SK-N-SH treated with all-trans-retinoic acid at 6 μM for 48 hours (cell line): ENCODE measurements around the gene IFITM2.

Source experiments
- ATAC-seq: fragments of 200-7000 bp; cut with Tn5 transposase; 3 replicates; pipeline ENCODE4 v1.9.1; 2020; ENCODE audit warnings: mild to moderate bottlenecking, moderate library complexity
- ARNTL ChIP-seq: fragments of 450-650 bp; formaldehyde crosslinking; IDR thresholded peaks from 2 replicates; pipeline ENCODE4 v1.5.0; 2020; ENCODE audit warnings: low read depth, mild to moderate bottlenecking, moderate library complexity, borderline replicate concordance
- BACH2 ChIP-seq: fragments of 250-450 bp; sonication (Bioruptor Pico); IDR thresholded peaks from 2 replicates; pipeline ENCODE4 v1.9.0; 2021; ENCODE audit warnings: mild to moderate bottlenecking, borderline replicate concordance
- CSDC2 ChIP-seq: fragments of 250-450 bp; sonication (Bioruptor Pico); IDR thresholded peaks from 2 replicates; pipeline ENCODE4 v1.5.0; 2020; ENCODE audit warnings: mild to moderate bottlenecking, moderate library complexity
- CSRNP3 ChIP-seq: fragments of 250-450 bp; sonication (Bioruptor Pico); IDR thresholded peaks from 2 replicates; pipeline ENCODE4 v1.5.1; 2021; ENCODE audit warnings: mild to moderate bottlenecking, moderate library complexity
- ESRRG ChIP-seq: fragments of 250-450 bp; sonication (Bioruptor Pico); IDR thresholded peaks from 2 replicates; pipeline ENCODE4 v1.6.1; 2021; ENCODE audit warnings: mild to moderate bottlenecking
- GLIS3 ChIP-seq: fragments of 250-450 bp; sonication (Bioruptor Pico); IDR thresholded peaks from 2 replicates; pipeline ENCODE4 v1.5.0; 2020; ENCODE audit warnings: mild to moderate bottlenecking, moderate library complexity
- ISL1 ChIP-seq: fragments of 250-450 bp; sonication (Bioruptor Pico); IDR thresholded peaks from 2 replicates; pipeline ENCODE4 v2.1.2; 2022; ENCODE audit warnings: mild to moderate bottlenecking, moderate library complexity
- OSR1 ChIP-seq: fragments of 250-450 bp; sonication (Bioruptor Pico); IDR thresholded peaks from 2 replicates; pipeline ENCODE4 v1.8.0; 2022; ENCODE audit warnings: moderate library complexity, mild to moderate bottlenecking, inconsistent platforms
- PATZ1 ChIP-seq: fragments of 250-450 bp; sonication (Bioruptor Pico); IDR thresholded peaks from 2 replicates; pipeline ENCODE4 v1.8.0; 2020; ENCODE audit warnings: mild to moderate bottlenecking, moderate library complexity, borderline replicate concordance
- POU6F1 ChIP-seq: fragments of 250-450 bp; sonication (Bioruptor Pico); IDR thresholded peaks from 2 replicates; pipeline ENCODE4 v1.8.0; 2021; ENCODE audit warnings: low read depth, mild to moderate bottlenecking, moderate library complexity, borderline replicate concordance
- PPARA ChIP-seq: fragments of 250-450 bp; sonication (Bioruptor Pico); IDR thresholded peaks from 2 replicates; pipeline ENCODE4 v1.5.0; 2020; ENCODE audit warnings: mild to moderate bottlenecking, borderline replicate concordance
- RARB ChIP-seq: fragments of 250-450 bp; sonication (Bioruptor Pico); IDR thresholded peaks from 2 replicates; pipeline ENCODE4 v1.8.0; 2021; ENCODE audit warnings: mild to moderate bottlenecking, moderate library complexity
- SNAI2 ChIP-seq: fragments of 250-450 bp; sonication (Bioruptor Pico); IDR thresholded peaks from 2 replicates; pipeline ENCODE4 v1.5.0; 2020; ENCODE audit warnings: mild to moderate bottlenecking, moderate library complexity
- TCF4 ChIP-seq: fragments of 250-450 bp; sonication (Bioruptor Pico); IDR thresholded peaks from 2 replicates; pipeline ENCODE4 v1.8.0; 2021; ENCODE audit warnings: mild to moderate bottlenecking, moderate library complexity, borderline replicate concordance
- TOX ChIP-seq: fragments of 250-450 bp; sonication (Bioruptor Pico); IDR thresholded peaks from 2 replicates; pipeline ENCODE4 v1.8.0; 2021; ENCODE audit warnings: mild to moderate bottlenecking, moderate library complexity, borderline replicate concordance
- TSHZ2 ChIP-seq: fragments of 250-450 bp; sonication (Bioruptor Pico); IDR thresholded peaks from 2 replicates; pipeline ENCODE4 v1.5.0; 2020; ENCODE audit warnings: mild to moderate bottlenecking, moderate library complexity
- ZC3H10 ChIP-seq: fragments of 250-450 bp; sonication (Bioruptor Pico); IDR thresholded peaks from 2 replicates; pipeline ENCODE4 v1.5.1; 2021; ENCODE audit warnings: mild to moderate bottlenecking, moderate library complexity
- ZFP3 ChIP-seq: fragments of 250-450 bp; sonication (Bioruptor Pico); IDR thresholded peaks from 2 replicates; pipeline ENCODE4 v1.5.0; 2020; ENCODE audit warnings: mild to moderate bottlenecking, moderate library complexity
- ZFP30 ChIP-seq: fragments of 450-650 bp; formaldehyde crosslinking; IDR thresholded peaks from 2 replicates; pipeline ENCODE4 v1.5.0; 2022; ENCODE audit warnings: mild to moderate bottlenecking, moderate library complexity
- ZNF565 ChIP-seq: fragments of 450-650 bp; formaldehyde crosslinking; conservative IDR thresholded peaks from 2 replicates; pipeline ENCODE4 v1.5.0; 2020; ENCODE audit warnings: low read depth, mild to moderate bottlenecking, moderate library complexity
- ZNF70 ChIP-seq: fragments of 450-650 bp; formaldehyde crosslinking; IDR thresholded peaks from 2 replicates; pipeline ENCODE4 v1.5.0; 2020; ENCODE audit warnings: mild to moderate bottlenecking, moderate library complexity
- ZNF8 ChIP-seq: fragments of 450-650 bp; formaldehyde crosslinking; IDR thresholded peaks from 2 replicates; pipeline ENCODE4 v1.5.0; 2020; ENCODE audit warnings: mild to moderate bottlenecking, moderate library complexity

Gene IFITM2

GRCh38 chr11:298406-299065, 9.1 kb upstream of the IFITM2 start (continued):
- TF ChIP-seq TSHZ2 (CRISPR knock-in tag), result no peak
- TF ChIP-seq ISL1 (CRISPR knock-in tag), result no peak

GRCh38 chr11:299081-299891, 8.3 kb upstream of the IFITM2 start, which contains the start of gene IFITM5:
Gene IFITM5, minus strand, starts transcription at chr11:299526. Its CDS starts 36 bp downstream, at chr11:299490.
- no peak for ATAC-seq
- TF ChIP-seq ZFP30 (CRISPR knock-in tag), result no peak
- TF ChIP-seq ZNF70 (CRISPR knock-in tag), result no peak
- no peak for TF ChIP-seq ZFP3
- no peak for TF ChIP-seq ISL1 (CRISPR knock-in tag)
- no peak for TF ChIP-seq TSHZ2 (CRISPR knock-in tag)
- TF ChIP-seq PPARA (CRISPR knock-in tag), result no peak
- TF ChIP-seq CSRNP3 (CRISPR knock-in tag), result no peak
- TF ChIP-seq TOX, result no peak
- TF ChIP-seq ZNF8 (CRISPR knock-in tag), result no peak
- TF ChIP-seq GLIS3 (CRISPR knock-in tag), result no peak
- no peak for TF ChIP-seq ZNF565
- TF ChIP-seq TCF4, result no peak
- no peak for TF ChIP-seq OSR1 (CRISPR knock-in tag)
- TF ChIP-seq ARNTL (CRISPR knock-in tag), result no peak
- TF ChIP-seq SNAI2 (CRISPR knock-in tag), result no peak
- no peak for TF ChIP-seq POU6F1 (CRISPR knock-in tag)

GRCh38 chr11:299951-300735, 7.5 kb upstream of the IFITM2 start:
- no peak for TF ChIP-seq ZNF70 (CRISPR knock-in tag)
- TF ChIP-seq TCF4, result no peak
- TF ChIP-seq ESRRG (CRISPR knock-in tag), result no peak
- TF ChIP-seq ISL1 (CRISPR knock-in tag), result no peak
- TF ChIP-seq CSDC2 (CRISPR knock-in tag), result no peak
- no peak for TF ChIP-seq RARB (CRISPR knock-in tag)
- no peak for TF ChIP-seq ZFP30 (CRISPR knock-in tag)
- TF ChIP-seq ZNF8 (CRISPR knock-in tag), result no peak
- no peak for TF ChIP-seq PATZ1 (CRISPR knock-in tag)
- TF ChIP-seq SNAI2 (CRISPR knock-in tag), result no peak
- no peak for TF ChIP-seq GLIS3 (CRISPR knock-in tag)
- no peak for TF ChIP-seq ARNTL (CRISPR knock-in tag)
- TF ChIP-seq POU6F1 (CRISPR knock-in tag), result no peak
- no peak for TF ChIP-seq TOX
- no peak for TF ChIP-seq ZFP3
- no peak for TF ChIP-seq ZC3H10
- TF ChIP-seq BACH2 (CRISPR knock-in tag), result no peak
- no peak for TF ChIP-seq ZNF565
- ATAC-seq, result peak; percentile 15
